GM12878 (cell line): ENCODE results near the gene DEFB132.

Experiments used
- HDAC2 ChIP-seq: fragments of 200-600 bp; sonication (generic); IDR thresholded peaks from 2 replicates; pipeline ENCODE4 v1.6.1; 2017
- NFIC ChIP-seq: IDR thresholded peaks from 2 replicates; pipeline ENCODE4 v1.6.1; 2012; ENCODE audit warnings: low read depth, mild to moderate bottlenecking, inconsistent platforms, low read length, moderate library complexity
- POLR2A ChIP-seq: IDR thresholded peaks from 2 replicates; pipeline ENCODE4 v1.6.1; 2011; ENCODE audit warnings: low read depth, mild to moderate bottlenecking, low read length
- POLR2AphosphoS5 ChIP-seq: IDR thresholded peaks from 2 replicates; pipeline ENCODE4 v1.6.1; 2011; ENCODE audit warnings: mild to moderate bottlenecking, low read length, inconsistent platforms
- SRF ChIP-seq, 2 experiments: IDR thresholded peaks; 2 replicates each; pipeline ENCODE4 v1.6.1; 2011; ENCODE audit warnings: low read depth in 2 of 2, low read length in 2 of 2, mild to moderate bottlenecking in 1 of 2, moderate library complexity in 1 of 2
- TAF1 ChIP-seq: IDR thresholded peaks from 2 replicates; pipeline ENCODE4 v1.6.1; 2011; ENCODE audit warnings: mild to moderate bottlenecking, low read depth, low read length, borderline replicate concordance
- YY1 ChIP-seq: IDR thresholded peaks from 2 replicates; pipeline ENCODE4 v1.6.1; 2011; ENCODE audit warnings: low read depth, mild to moderate bottlenecking, low read length
- TF ChIP-seq, protein P1 (sequence below): IDR thresholded peaks from 2 replicates; pipeline ENCODE4 v1.6.1; 2011; ENCODE audit warnings: low read depth, mild to moderate bottlenecking, low read length, moderate library complexity, borderline replicate concordance; ENCODE audit errors: extremely low read depth
- TF ChIP-seq, protein P2 (sequence below), 3 experiments: IDR thresholded peaks in 2 of 3; conservative IDR thresholded peaks in 1 of 3; 2 replicates each; pipeline ENCODE4 v1.5.1; 2011; ENCODE audit warnings: low read depth in 3 of 3, low read length in 3 of 3, mild to moderate bottlenecking in 3 of 3, control low read depth in 2 of 3, moderate library complexity in 2 of 3, inconsistent platforms in 1 of 3, mixed read lengths in 1 of 3; ENCODE audit not compliant: control insufficient read depth in 2 of 3, insufficient read depth in 1 of 3; ENCODE audit errors: extremely low read depth in 1 of 3

DNA sequence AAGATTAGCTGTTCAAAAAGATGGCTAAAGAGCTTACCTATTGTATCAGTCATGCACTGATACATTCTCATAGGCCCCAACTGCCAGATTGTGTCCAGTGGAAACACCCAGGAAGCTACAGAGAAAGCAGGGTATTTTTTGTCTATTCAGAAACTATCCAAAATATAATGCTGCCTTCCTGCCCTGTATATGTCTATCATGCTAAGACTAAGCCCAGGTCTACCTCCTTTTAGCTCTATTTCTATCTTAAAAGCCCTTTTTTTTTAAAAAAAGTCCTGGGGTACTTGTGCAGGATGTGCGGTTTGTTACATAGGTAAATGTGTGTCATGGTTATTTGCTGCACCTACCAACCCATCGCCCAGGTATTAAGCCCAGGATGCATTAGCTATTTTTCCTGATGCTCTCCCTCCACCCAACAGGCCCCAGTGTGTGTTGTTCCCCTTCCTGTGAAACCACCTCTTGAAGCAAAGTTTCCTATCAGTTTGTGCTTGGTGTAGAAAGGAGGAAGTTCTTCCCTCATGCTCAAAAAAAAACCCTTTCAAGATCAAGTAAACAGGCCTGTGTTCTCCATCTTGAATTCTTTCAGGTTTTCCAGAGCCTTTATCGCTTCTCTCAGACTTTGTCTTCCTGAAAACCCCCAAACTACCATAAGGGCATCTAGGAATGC lies 30.0 kb upstream of the DEFB132 start:
- TF ChIP-seq YY1, result no peak
- TF ChIP-seq NFIC, result no peak
- TF ChIP-seq, protein P1, sequence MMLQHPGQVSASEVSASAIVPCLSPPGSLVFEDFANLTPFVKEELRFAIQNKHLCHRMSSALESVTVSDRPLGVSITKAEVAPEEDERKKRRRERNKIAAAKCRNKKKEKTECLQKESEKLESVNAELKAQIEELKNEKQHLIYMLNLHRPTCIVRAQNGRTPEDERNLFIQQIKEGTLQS, result no peak
- TF ChIP-seq, protein P2, sequence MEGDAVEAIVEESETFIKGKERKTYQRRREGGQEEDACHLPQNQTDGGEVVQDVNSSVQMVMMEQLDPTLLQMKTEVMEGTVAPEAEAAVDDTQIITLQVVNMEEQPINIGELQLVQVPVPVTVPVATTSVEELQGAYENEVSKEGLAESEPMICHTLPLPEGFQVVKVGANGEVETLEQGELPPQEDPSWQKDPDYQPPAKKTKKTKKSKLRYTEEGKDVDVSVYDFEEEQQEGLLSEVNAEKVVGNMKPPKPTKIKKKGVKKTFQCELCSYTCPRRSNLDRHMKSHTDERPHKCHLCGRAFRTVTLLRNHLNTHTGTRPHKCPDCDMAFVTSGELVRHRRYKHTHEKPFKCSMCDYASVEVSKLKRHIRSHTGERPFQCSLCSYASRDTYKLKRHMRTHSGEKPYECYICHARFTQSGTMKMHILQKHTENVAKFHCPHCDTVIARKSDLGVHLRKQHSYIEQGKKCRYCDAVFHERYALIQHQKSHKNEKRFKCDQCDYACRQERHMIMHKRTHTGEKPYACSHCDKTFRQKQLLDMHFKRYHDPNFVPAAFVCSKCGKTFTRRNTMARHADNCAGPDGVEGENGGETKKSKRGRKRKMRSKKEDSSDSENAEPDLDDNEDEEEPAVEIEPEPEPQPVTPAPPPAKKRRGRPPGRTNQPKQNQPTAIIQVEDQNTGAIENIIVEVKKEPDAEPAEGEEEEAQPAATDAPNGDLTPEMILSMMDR (IDR thresholded peaks at IDR 0.05 in 2 of 3, conservative IDR thresholded peaks at IDR 0.05 in 1 of 3; ENCODE audit: control insufficient read depth in 2 of 3, extremely low read depth in 1 of 3, insufficient read depth in 1 of 3, low read depth in 3 of 3, low read length in 3 of 3), result no peak
- no peak for TF ChIP-seq POLR2A
- no peak for TF ChIP-seq HDAC2
- TF ChIP-seq SRF (IDR thresholded peaks at IDR 0.05; ENCODE audit: low read depth in 2 of 2, low read length in 2 of 2), result no peak
- no peak for TF ChIP-seq POLR2AphosphoS5
- no peak for TF ChIP-seq TAF1
